WTC11 (cell line): Measurements from ENCODE around the gene OR6N2. TPM values are rescaled to one million over a fixed set of nuclear protein-coding genes. Genes with fewer than 3 reads are reported as not detected.

Experiments used
- ATAC-seq: fragments of 200-7000 bp; cut with Tn5 transposase; 2 replicates; pipeline ENCODE4 v1.10.0; 2021; ENCODE audit warnings: mild to moderate bottlenecking, moderate library complexity
- CTCF ChIA-PET: fragments of 300-600 bp; sonication (Branson Sonifier 250); formaldehyde crosslinking; loops from one replicate; lab custom pipeline; 2021; ENCODE audit warnings: antibody characterized with exemption; lab: Charles Lee
- POLR2A ChIA-PET: fragments of 350-600 bp; sonication (Branson Sonifier 250); formaldehyde crosslinking; loops from one replicate; lab custom pipeline; 2021; ENCODE audit warnings: antibody characterized with exemption; lab: Charles Lee
- DNase-seq: peaks from one replicate; pipeline ENCODE4 v3.0.0; 2021; ENCODE audit warnings: low spot score
- H3K27ac Mint-ChIP-seq: 2 replicates; pipeline ENCODE4 v1.8.0; 2021; ENCODE audit warnings: mixed read lengths
- H3K27me3 Mint-ChIP-seq: 2 replicates; pipeline ENCODE4 v1.8.0; 2021; ENCODE audit warnings: low read depth, mild to moderate bottlenecking, moderate library complexity, mixed read lengths
- H3K36me3 Mint-ChIP-seq: 2 replicates; pipeline ENCODE4 v1.8.0; 2021; ENCODE audit warnings: mixed read lengths
- H3K4me1 Mint-ChIP-seq: 2 replicates; pipeline ENCODE4 v1.8.0; 2022; ENCODE audit warnings: mixed read lengths
- H3K4me3 Mint-ChIP-seq: 2 replicates; pipeline ENCODE4 v1.8.0; 2021; ENCODE audit warnings: mild to moderate bottlenecking, moderate library complexity, mixed read lengths
- H3K9me3 Mint-ChIP-seq: 2 replicates; pipeline ENCODE4 v1.8.0; 2021; ENCODE audit warnings: mixed read lengths
- ARID4B ChIP-seq: sonication (generic); formaldehyde crosslinking; IDR thresholded peaks from 2 replicates; pipeline ENCODE4 v1.8.0; 2023; ENCODE audit warnings: missing genetic modification reagents, mild to moderate bottlenecking, borderline replicate concordance
- CBFB ChIP-seq: sonication (generic); formaldehyde crosslinking; IDR thresholded peaks from 2 replicates; pipeline ENCODE4 v1.8.1; 2022; ENCODE audit warnings: mild to moderate bottlenecking, low read depth, missing genetic modification reagents
- E2F4 ChIP-seq: sonication (generic); formaldehyde crosslinking; IDR thresholded peaks from 2 replicates; pipeline ENCODE4 v1.8.1; 2022; ENCODE audit warnings: low read depth, mild to moderate bottlenecking, moderate library complexity, missing genetic modification reagents, borderline replicate concordance
- ELF4 ChIP-seq: sonication (generic); formaldehyde crosslinking; IDR thresholded peaks from 2 replicates; pipeline ENCODE4 v1.8.1; 2022; ENCODE audit warnings: low read depth, mild to moderate bottlenecking, moderate library complexity, missing genetic modification reagents
- ETV6 ChIP-seq: sonication (generic); formaldehyde crosslinking; IDR thresholded peaks from 2 replicates; pipeline ENCODE4 v1.8.1; 2022; ENCODE audit warnings: mild to moderate bottlenecking, missing genetic modification reagents
- JAZF1 ChIP-seq: fragments of 250-450 bp; sonication (Bioruptor Pico); IDR thresholded peaks from 2 replicates; pipeline ENCODE4 v1.9.0; 2021; ENCODE audit warnings: moderate library complexity, mild to moderate bottlenecking, inconsistent platforms
- NFE2L1 ChIP-seq: sonication (generic); formaldehyde crosslinking; IDR thresholded peaks from 2 replicates; pipeline ENCODE4 v1.8.1; 2023; ENCODE audit warnings: missing genetic modification reagents
- NR1H2 ChIP-seq: sonication (generic); formaldehyde crosslinking; IDR thresholded peaks from 2 replicates; pipeline ENCODE4 v1.9.0; 2021; ENCODE audit warnings: mild to moderate bottlenecking, moderate library complexity, missing genetic modification reagents
- NR2C2 ChIP-seq: sonication (generic); formaldehyde crosslinking; IDR thresholded peaks from 2 replicates; pipeline ENCODE4 v1.8.0; 2022; ENCODE audit warnings: mild to moderate bottlenecking, missing genetic modification reagents
- SMAD4 ChIP-seq: sonication (generic); formaldehyde crosslinking; IDR thresholded peaks from 2 replicates; pipeline ENCODE4 v1.8.0; 2022; ENCODE audit warnings: mild to moderate bottlenecking, missing genetic modification reagents
- TEAD1 ChIP-seq: sonication (generic); formaldehyde crosslinking; IDR thresholded peaks from 2 replicates; pipeline ENCODE4 v1.8.0; 2022; ENCODE audit warnings: mild to moderate bottlenecking, missing genetic modification reagents
- TP53 ChIP-seq: sonication (generic); formaldehyde crosslinking; IDR thresholded peaks from 2 replicates; pipeline ENCODE4 v1.8.1; 2023; ENCODE audit warnings: mild to moderate bottlenecking, missing genetic modification reagents
- ZNF317 ChIP-seq: sonication (generic); formaldehyde crosslinking; IDR thresholded peaks from 2 replicates; pipeline ENCODE4 v1.8.1; 2023; ENCODE audit warnings: low read depth, mild to moderate bottlenecking, moderate library complexity, missing genetic modification reagents, borderline replicate concordance
- ZNF416 ChIP-seq: fragments of 250-450 bp; sonication (Bioruptor Pico); IDR thresholded peaks from 2 replicates; pipeline ENCODE4 v1.9.0; 2021; ENCODE audit warnings: mild to moderate bottlenecking, inconsistent platforms
- total RNA-seq: library from RNA; stranded (reverse); gene quantifications from 3 replicates; pipeline ENCODE4 v1.2.3, GENCODE V29; 2021
- TF ChIP-seq, protein P1 (sequence below): sonication (generic); formaldehyde crosslinking; conservative IDR thresholded peaks from 2 replicates; pipeline ENCODE4 v1.8.1; 2022; ENCODE audit warnings: mild to moderate bottlenecking, missing genetic modification reagents
- TF ChIP-seq, protein P2 (sequence below): fragments of 250-450 bp; sonication (Bioruptor Pico); IDR thresholded peaks from 2 replicates; pipeline ENCODE4 v1.8.0; 2021; ENCODE audit warnings: mild to moderate bottlenecking
- TF ChIP-seq, protein P3 (sequence below): sonication (generic); formaldehyde crosslinking; IDR thresholded peaks from 2 replicates; pipeline ENCODE4 v1.8.1; 2022; ENCODE audit warnings: mild to moderate bottlenecking, missing genetic modification reagents, moderate library complexity, borderline replicate concordance
- TF ChIP-seq, protein P4 (sequence below): sonication (generic); formaldehyde crosslinking; IDR thresholded peaks from 2 replicates; pipeline ENCODE4 v1.8.1; 2023; ENCODE audit warnings: mild to moderate bottlenecking, missing genetic modification reagents
- TF ChIP-seq, protein P5 (sequence below): sonication (generic); formaldehyde crosslinking; IDR thresholded peaks from 2 replicates; pipeline ENCODE4 v1.8.0; 2022; ENCODE audit warnings: mild to moderate bottlenecking, missing genetic modification reagents

Gene OR6N2
- total RNA-seq, 1 experiment from 2014 or later, result not detected

DNA sequence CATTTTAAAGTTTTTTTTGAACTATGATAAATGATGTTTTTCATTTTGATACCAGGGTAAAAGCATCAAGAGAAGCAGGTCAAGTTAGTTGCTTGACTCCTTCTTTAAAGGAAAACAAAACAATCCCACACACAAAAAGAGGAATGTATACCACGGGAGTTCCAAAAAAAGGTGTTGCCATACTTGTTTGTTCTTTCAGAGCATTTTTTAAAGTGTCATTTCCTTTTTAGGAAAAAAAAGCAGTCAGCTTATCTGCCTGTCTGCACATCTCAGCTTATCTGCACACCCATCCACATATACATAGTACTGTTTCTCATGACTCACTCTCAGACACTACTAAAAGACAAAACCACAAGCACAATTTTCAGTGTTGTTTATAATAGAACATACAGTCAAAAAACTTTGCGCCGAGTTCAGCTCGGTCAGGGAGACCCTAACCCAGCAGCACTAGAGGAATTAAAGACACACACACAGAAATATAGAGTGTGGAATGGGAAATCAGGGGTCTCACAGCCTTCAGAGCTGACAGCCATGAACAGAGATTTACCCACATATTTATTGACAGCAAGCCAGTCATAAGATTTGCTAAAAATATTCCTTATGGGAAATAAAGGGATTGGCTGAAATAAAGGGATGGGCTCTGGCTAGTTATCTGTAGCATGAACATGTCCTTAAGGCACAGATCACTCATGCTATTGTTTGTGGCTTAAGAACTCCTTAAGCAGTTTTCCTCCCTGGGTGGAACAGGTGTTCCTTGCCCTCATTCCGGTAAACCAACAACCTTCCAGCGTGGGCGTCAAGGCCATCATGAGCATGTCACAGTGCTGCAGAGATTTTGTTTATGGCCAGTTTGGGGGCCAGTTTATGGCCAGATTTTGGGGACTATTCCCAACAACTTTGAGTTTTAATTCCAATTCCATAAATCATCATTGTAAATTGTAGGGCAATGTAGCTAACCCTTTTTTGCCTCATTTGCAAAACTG is 38.7 kb upstream of the OR6N2 start:
- ATAC-seq, result no peak
- H3K27ac Mint-ChIP-seq, result no peak overlapping the region
- no peak overlapping the region for H3K4me3 Mint-ChIP-seq
- no peak for DNase-seq
- CTCF ChIA-PET, result no interaction called here
- no peak for TF ChIP-seq TEAD1
- no peak for TF ChIP-seq ARID4B (CRISPR knock-in tag)
- no peak for TF ChIP-seq E2F4 (CRISPR knock-in tag)
- TF ChIP-seq ETV6, result no peak
- no peak for TF ChIP-seq NFE2L1 (CRISPR knock-in tag)
- TF ChIP-seq JAZF1, result no peak
- no peak for TF ChIP-seq ZNF317 (CRISPR knock-in tag)
- TF ChIP-seq SMAD4 (CRISPR knock-in tag), result no peak
- TF ChIP-seq ELF4, result no peak
- TF ChIP-seq, protein P1, sequence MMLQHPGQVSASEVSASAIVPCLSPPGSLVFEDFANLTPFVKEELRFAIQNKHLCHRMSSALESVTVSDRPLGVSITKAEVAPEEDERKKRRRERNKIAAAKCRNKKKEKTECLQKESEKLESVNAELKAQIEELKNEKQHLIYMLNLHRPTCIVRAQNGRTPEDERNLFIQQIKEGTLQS (CRISPR knock-in tag), result no peak
- no peak for TF ChIP-seq CBFB (CRISPR knock-in tag)
- TF ChIP-seq, protein P2, sequence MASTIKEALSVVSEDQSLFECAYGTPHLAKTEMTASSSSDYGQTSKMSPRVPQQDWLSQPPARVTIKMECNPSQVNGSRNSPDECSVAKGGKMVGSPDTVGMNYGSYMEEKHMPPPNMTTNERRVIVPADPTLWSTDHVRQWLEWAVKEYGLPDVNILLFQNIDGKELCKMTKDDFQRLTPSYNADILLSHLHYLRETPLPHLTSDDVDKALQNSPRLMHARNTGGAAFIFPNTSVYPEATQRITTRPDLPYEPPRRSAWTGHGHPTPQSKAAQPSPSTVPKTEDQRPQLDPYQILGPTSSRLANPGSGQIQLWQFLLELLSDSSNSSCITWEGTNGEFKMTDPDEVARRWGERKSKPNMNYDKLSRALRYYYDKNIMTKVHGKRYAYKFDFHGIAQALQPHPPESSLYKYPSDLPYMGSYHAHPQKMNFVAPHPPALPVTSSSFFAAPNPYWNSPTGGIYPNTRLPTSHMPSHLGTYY (CRISPR knock-in tag), result no peak
- TF ChIP-seq, protein P3, sequence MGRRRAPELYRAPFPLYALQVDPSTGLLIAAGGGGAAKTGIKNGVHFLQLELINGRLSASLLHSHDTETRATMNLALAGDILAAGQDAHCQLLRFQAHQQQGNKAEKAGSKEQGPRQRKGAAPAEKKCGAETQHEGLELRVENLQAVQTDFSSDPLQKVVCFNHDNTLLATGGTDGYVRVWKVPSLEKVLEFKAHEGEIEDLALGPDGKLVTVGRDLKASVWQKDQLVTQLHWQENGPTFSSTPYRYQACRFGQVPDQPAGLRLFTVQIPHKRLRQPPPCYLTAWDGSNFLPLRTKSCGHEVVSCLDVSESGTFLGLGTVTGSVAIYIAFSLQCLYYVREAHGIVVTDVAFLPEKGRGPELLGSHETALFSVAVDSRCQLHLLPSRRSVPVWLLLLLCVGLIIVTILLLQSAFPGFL (CRISPR knock-in tag), result no peak
- TF ChIP-seq, protein P4, sequence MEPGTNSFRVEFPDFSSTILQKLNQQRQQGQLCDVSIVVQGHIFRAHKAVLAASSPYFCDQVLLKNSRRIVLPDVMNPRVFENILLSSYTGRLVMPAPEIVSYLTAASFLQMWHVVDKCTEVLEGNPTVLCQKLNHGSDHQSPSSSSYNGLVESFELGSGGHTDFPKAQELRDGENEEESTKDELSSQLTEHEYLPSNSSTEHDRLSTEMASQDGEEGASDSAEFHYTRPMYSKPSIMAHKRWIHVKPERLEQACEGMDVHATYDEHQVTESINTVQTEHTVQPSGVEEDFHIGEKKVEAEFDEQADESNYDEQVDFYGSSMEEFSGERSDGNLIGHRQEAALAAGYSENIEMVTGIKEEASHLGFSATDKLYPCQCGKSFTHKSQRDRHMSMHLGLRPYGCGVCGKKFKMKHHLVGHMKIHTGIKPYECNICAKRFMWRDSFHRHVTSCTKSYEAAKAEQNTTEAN (CRISPR knock-in tag), result no peak
- TF ChIP-seq, protein P5, sequence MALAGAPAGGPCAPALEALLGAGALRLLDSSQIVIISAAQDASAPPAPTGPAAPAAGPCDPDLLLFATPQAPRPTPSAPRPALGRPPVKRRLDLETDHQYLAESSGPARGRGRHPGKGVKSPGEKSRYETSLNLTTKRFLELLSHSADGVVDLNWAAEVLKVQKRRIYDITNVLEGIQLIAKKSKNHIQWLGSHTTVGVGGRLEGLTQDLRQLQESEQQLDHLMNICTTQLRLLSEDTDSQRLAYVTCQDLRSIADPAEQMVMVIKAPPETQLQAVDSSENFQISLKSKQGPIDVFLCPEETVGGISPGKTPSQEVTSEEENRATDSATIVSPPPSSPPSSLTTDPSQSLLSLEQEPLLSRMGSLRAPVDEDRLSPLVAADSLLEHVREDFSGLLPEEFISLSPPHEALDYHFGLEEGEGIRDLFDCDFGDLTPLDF, result no peak
- TF ChIP-seq NR1H2 (CRISPR knock-in tag), result no peak
- TF ChIP-seq ZNF416, result no peak
- no peak for TF ChIP-seq TP53 (CRISPR knock-in tag)
- no peak for TF ChIP-seq NR2C2 (CRISPR knock-in tag)
- no peaks in the 10 kb centered on the region for H3K36me3 Mint-ChIP-seq
- H3K4me1 Mint-ChIP-seq, result no peaks in the 10 kb centered on the region
- H3K9me3 Mint-ChIP-seq, result peaks cover 36% of the 10 kb centered on the region
- no peaks in the 10 kb centered on the region for H3K27me3 Mint-ChIP-seq
- POLR2A ChIA-PET, result no interaction called here
